Thyroid gland (tissue), 4 donors: ENCODE data around the gene BHLHA15.

Experiments used
- CTCF ChIP-seq, 6 experiments: fragments of 200-600 bp in 3 of 6; fragments of 450-650 bp in 3 of 6; sonication (generic) in 3 of 6; IDR thresholded peaks; one replicate each; pipeline ENCODE4 v1.5.1; 2016 to 2019; ENCODE audit warnings: antibody characterized with exemption in 6 of 6, mild to moderate bottlenecking in 2 of 6, inconsistent platforms in 1 of 6, moderate library complexity in 1 of 6
- POLR2A ChIP-seq, 2 donors: fragments of 450-650 bp; IDR thresholded peaks; one replicate each; pipeline ENCODE4 v1.6.1; 2017; ENCODE audit warnings: antibody characterized with exemption in 2 of 2, mild to moderate bottlenecking in 2 of 2, moderate library complexity in 1 of 2

DNA sequence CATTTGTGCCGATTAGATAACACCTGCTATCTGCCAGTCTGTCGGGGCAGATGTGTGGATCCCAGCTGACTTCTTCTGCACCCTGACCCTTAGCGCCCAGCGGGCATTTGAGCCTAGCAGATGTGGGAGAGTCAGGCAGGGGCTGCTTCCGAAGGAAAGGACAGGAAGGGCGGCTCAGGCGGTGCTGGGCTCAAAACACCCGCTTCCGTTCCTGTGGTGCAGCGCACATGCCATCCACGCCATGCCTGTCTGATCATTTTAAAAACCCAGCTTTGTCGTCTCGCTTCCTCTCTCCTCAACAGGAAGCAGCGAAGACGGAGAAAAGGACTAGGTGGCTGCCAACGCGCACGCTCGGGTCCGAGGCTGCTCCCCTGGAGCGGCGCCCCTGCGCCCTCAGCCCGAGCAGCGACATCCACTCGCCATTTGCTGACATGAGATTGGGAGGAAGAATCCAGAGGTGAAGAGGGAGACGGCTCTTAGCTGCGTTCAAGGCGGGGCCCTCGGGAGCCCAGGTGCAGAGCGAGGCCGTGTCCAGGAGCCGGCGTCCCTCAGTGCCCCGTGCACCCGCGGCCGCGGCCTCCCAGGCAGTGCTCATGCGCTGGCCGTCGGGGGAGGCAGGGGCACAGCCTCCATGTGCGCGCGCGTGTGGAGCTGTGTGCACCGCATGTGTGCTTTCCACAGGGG is 5.9 kb upstream of the BHLHA15 start:
- TF ChIP-seq CTCF (IDR thresholded peaks at IDR 0.05) (no peak), POLR2A (IDR thresholded peaks at IDR 0.05) (no peak)
